Measurements from ENCODE around the gene ANKRD6. TPM values are rescaled to one million over a fixed set of nuclear protein-coding genes. Genes with fewer than 3 reads are reported as not detected.

The ANKRD6 gene
- total RNA-seq, 1 experiment from 2014 or later, result 2.4 TPM

GRCh38 chr6:89449193-89449592 lies 16.2 kb downstream of the ANKRD6 start:
- no peak overlapping the region for H3K27ac ChIP-seq (ENCODE audit: low read length)
- intact Hi-C loops (cut with micrococcal nuclease; ENCODE audit: unreplicated experiment) (no loop called here), in situ Hi-C loops (cut with HindIII; ENCODE audit: low pct_unique_long_range_greater_than_20kb, low sequenced_read_pairs) (no loop called here)
- ChIA-PET CTCF (no interaction called here), POLR2A (no interaction called here)
- TF ChIP-seq CTCF (IDR thresholded peaks at IDR 0.05), result no peak
- no peak for TF ChIP-seq SIN3A (IDR thresholded peaks at IDR 0.05; ENCODE audit: borderline replicate concordance, insufficient read depth, low read depth, low read length)
- TF ChIP-seq TCF7L2 (IDR thresholded peaks at IDR 0.05; ENCODE audit: low read depth, low read length), result no peak
- TF ChIP-seq REST (IDR thresholded peaks at IDR 0.05; ENCODE audit: insufficient read depth in 1 of 2, low read depth in 2 of 2, low read length in 1 of 2), result no peak
- TF ChIP-seq POLR2AphosphoS5 (IDR thresholded peaks at IDR 0.05; ENCODE audit: low read depth, low read length), result no peak
- no TSS peak for BruUV-seq (replicated peaks)
- DNase-seq (ENCODE audit: low read depth, low spot score) (no peak), ATAC-seq (no peak)
- no peaks in the 10 kb centered on the region for H3K4me1 ChIP-seq (ENCODE audit: control insufficient read depth, insufficient read depth, low read length)
- no peak overlapping the region for H3K4me3 ChIP-seq (ENCODE audit: low read depth in 2 of 2, low read length in 2 of 2)
- H3K27me3 ChIP-seq (ENCODE audit: control insufficient read depth, insufficient read depth, low read length), result no peaks in the 10 kb centered on the region
- H3K9me3 ChIP-seq (ENCODE audit: control insufficient read depth, insufficient read depth, low read depth, low read length), result no peaks in the 10 kb centered on the region
- H3K36me3 ChIP-seq (ENCODE audit: control insufficient read depth, insufficient read depth, low read length), result no peaks in the 10 kb centered on the region

GRCh38 chr6:89452281-89452680 lies 19.3 kb downstream of the ANKRD6 start:
- TF ChIP-seq POLR2AphosphoS5 (IDR thresholded peaks at IDR 0.05; ENCODE audit: low read depth, low read length), result no peak
- TF ChIP-seq REST (IDR thresholded peaks at IDR 0.05; ENCODE audit: insufficient read depth in 1 of 2, low read depth in 2 of 2, low read length in 1 of 2), result no peak
- no peak for TF ChIP-seq TCF7L2 (IDR thresholded peaks at IDR 0.05; ENCODE audit: low read depth, low read length)
- no peak for TF ChIP-seq SIN3A (IDR thresholded peaks at IDR 0.05; ENCODE audit: borderline replicate concordance, insufficient read depth, low read depth, low read length)
- no peak for TF ChIP-seq CTCF (IDR thresholded peaks at IDR 0.05)
- H3K4me1 ChIP-seq (ENCODE audit: control insufficient read depth, insufficient read depth, low read length), result no peaks in the 10 kb centered on the region
- H3K27me3 ChIP-seq (ENCODE audit: control insufficient read depth, insufficient read depth, low read length), result no peaks in the 10 kb centered on the region
- ATAC-seq (no peak), DNase-seq (ENCODE audit: low read depth, low spot score) (no peak)
- no TSS peak for BruUV-seq (replicated peaks)
- no peak overlapping the region for H3K4me3 ChIP-seq (ENCODE audit: low read depth in 2 of 2, low read length in 2 of 2)
- ChIA-PET CTCF (interaction anchor here (0.5 kb wide), 1 partner anchor 26 kb away, joined by 4 read pairs; no protein-coding TSS in a partner anchor), POLR2A (no interaction called here)
- H3K9me3 ChIP-seq (ENCODE audit: control insufficient read depth, insufficient read depth, low read depth, low read length), result no peaks in the 10 kb centered on the region
- in situ Hi-C loops (cut with HindIII; ENCODE audit: low pct_unique_long_range_greater_than_20kb, low sequenced_read_pairs), result no loop called here
- no peak overlapping the region for H3K27ac ChIP-seq (ENCODE audit: low read length)
- H3K36me3 ChIP-seq (ENCODE audit: control insufficient read depth, insufficient read depth, low read length), result no peaks in the 10 kb centered on the region
- intact Hi-C loops (cut with micrococcal nuclease; ENCODE audit: unreplicated experiment), result no loop called here
